Left ventricle myocardium superior (tissue), 1 donor: ENCODE measurements around the gene PRR23A. TPM values are rescaled to one million over a fixed set of nuclear protein-coding genes. Genes with fewer than 3 reads are reported as not detected.

Experiments
- ATAC-seq: fragments of 200-7000 bp; cut with Tn5 transposase; one replicate; pipeline ENCODE4 v1.9.1; 2020; ENCODE audit warnings: mild to moderate bottlenecking, moderate library complexity
- DNase-seq: peaks from one replicate; pipeline ENCODE4 v3.0.0-alpha.2; 2020
- intact Hi-C: fragments of 100-400 bp; cut with micrococcal nuclease; formaldehyde crosslinking; loops from one replicate; pipeline ENCODE4 v1.11.0; 2022
- total RNA-seq: library from RNA; stranded (reverse); fragmentation: NEBNext Ultra II Directional; extraction: Animal tissue kit (Norgen Biotek cat#: 25700); gene quantifications from one replicate; pipeline ENCODE4 v1.2.1, GENCODE V29; 2021
- donor health status: DM: no; HTN: yes; CAD: no; lungs with severe emphysema.

Gene PRR23A
- total RNA-seq, 1 donor from 2014 or later = not detected

GRCh38 chr3:138976047-138976446 is 30.0 kb downstream of the PRR23A start:
- no peak for DNase-seq
- intact Hi-C loops = no loop called here
- ATAC-seq = no peak

- ATAC-seq = no peak
- intact Hi-C loops = no loop called here
- DNase-seq = no peak
These were observed 30.7 kb downstream of the PRR23A start for GRCh38 chr3:138975351-138975750.

- DNase-seq = no peak
These were observed 31.6 kb downstream of the PRR23A start for GRCh38 chr3:138974462-138974861.

GRCh38 chr3:138972941-138973340 is 33.1 kb downstream of the PRR23A start:
- intact Hi-C loops = no loop called here
- ATAC-seq (no peak), DNase-seq (no peak)

More at GRCh38 chr3:138974462-138974861, 31.6 kb downstream of the PRR23A start:
- intact Hi-C loops = no loop called here
- ATAC-seq = no peak

- no peak for ATAC-seq
- intact Hi-C loops = no loop called here
- no peak for DNase-seq
These were observed 34.2 kb downstream of the PRR23A start for GRCh38 chr3:138971766-138972320.

GRCh38 chr3:138964923-138965322 is 41.1 kb downstream of the PRR23A start:
- ATAC-seq = no peak
- no peak for DNase-seq
- intact Hi-C loops = no loop called here

- intact Hi-C loops = no loop called here
- ATAC-seq (no peak), DNase-seq (no peak)
These were observed 41.8 kb downstream of the PRR23A start for GRCh38 chr3:138964264-138964663.

- intact Hi-C loops = no loop called here
- DNase-seq (no peak), ATAC-seq (no peak)
These were observed 43.1 kb downstream of the PRR23A start for GRCh38 chr3:138962854-138963560.

GRCh38 chr3:138960417-138960852 is 45.6 kb downstream of the PRR23A start:
- no peak for DNase-seq
- intact Hi-C loops = no loop called here
- no peak for ATAC-seq

Other genes starting within 250 kb of the PRR23A start
- 33.3 TPM for gene PIK3CB, start 171.3 kb downstream of the PRR23A start, total RNA-seq
- not detected for gene FOXL2, start 59.1 kb downstream of the PRR23A start, total RNA-seq
- gene FOXL2NB, start 59.1 kb downstream of the PRR23A start, total RNA-seq = not detected
- not detected for gene PRR23B, start 14.7 kb upstream of the PRR23A start, total RNA-seq
- not detected for gene PRR23C, start 38.6 kb upstream of the PRR23A start, total RNA-seq